ELF-1 (cell line): ENCODE measurements around the gene TMEM144.
"Not testable (repeated sequence)": the region's sequence is repeated elsewhere in the genome, so short reads cannot be mapped to it uniquely, and the experiment has no call there.

ENCODE experiments used
- DNase-seq: peaks from one replicate; pipeline ENCODE4 v3.0.0-alpha.2; 2016; ENCODE audit warnings: low read depth, low spot score

TMEM144 gene

DNA sequence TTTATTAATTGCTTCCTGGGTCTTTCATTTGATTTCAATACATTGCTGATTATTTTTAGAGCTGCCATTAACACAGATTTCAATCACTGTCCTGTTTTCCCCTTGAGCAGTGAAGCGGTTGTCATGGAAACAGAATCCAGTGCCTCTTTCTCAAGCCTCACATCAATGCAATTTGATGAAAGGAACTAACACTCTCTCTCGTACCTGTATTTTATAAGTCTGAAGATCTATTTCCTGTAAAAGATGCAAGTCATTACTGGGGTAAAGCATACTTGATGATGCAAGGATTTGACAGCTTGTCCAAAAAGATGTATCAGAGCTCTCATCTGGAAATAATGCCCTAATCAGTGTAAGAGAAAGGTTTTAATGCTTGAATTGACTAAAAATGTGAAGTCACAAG lies 19.6 kb upstream of the TMEM144 start:
- DNase-seq: no peak

DNA sequence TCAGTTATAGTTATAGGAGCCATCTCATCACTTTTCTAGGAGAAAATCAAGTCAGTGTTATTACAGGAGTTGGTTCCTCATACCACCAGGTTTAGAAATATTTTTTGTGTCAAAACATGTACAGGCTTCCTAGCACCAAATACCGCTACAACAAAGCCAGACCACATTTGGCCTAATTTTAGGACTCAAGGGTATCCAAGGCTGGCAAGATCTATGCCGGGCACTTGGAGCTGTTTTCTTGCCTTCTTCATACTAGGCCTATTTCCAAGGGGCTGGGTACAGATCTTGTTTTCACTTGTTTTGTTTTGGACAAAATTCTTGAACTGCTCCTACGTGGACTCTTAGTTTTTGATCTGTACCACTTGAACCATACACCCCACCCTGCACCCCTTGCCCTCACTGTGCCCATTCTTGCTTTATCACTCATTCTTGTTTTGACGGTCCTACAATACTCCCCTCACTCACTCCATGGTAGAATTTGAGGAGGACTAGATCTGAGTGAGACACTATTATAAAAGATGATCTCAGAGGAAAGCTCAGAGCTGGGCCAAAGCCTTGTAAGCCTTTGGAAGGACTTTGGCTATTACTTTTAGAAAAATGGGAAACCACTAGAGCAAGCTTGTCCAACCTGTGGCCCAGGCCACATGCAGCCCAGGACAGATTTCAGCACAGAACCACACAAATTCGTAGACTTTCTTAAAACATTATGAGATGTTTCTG lies 17.7 kb upstream of the TMEM144 start:
- no peak for DNase-seq

DNA sequence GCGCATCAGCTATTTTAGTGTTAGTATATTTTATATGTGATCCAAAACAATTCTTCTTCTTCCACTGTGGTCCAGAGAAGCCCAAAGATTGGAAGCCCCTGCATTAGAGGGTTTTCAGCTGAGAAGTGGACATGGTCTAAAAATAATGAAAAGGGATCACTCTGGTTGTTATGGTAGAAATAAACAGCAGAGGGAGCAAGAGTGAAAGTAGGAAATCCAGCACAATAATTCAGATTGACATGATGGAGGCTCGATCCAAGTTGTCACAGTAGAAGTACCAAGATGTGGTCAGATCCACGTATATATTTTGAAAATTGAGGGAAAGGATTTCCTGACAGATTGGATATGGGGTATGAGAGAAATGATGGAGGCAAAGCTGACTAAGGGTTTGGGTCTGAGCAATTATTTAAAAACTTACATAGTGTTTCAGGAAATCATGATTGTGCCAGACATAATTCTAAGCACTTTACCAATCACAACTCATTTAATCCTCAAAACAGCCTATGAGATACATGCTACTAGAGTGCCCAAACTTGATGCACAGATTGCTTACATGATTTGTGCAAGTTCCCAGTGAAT lies 17.0 kb upstream of the TMEM144 start:
- no peak for DNase-seq

DNA sequence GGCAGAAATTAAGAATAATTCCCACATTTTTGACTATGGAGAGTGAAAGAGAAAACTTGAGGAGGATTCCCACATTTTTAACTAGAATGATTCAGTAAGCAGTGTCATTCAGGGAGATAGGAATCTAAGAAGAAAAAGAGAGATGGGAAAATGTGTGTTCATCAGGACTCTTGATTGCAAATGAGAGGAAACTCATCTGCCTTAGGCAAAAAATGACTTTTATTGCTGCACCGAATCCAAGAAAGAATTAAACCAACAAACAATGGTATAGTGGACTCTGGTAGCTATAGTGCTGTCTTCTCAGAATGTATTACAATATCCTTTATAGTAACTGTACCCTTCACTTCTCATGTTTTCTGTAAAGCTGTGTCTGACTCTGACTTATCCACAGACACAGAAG lies 15.0 kb upstream of the TMEM144 start:
- no peak for DNase-seq

DNA sequence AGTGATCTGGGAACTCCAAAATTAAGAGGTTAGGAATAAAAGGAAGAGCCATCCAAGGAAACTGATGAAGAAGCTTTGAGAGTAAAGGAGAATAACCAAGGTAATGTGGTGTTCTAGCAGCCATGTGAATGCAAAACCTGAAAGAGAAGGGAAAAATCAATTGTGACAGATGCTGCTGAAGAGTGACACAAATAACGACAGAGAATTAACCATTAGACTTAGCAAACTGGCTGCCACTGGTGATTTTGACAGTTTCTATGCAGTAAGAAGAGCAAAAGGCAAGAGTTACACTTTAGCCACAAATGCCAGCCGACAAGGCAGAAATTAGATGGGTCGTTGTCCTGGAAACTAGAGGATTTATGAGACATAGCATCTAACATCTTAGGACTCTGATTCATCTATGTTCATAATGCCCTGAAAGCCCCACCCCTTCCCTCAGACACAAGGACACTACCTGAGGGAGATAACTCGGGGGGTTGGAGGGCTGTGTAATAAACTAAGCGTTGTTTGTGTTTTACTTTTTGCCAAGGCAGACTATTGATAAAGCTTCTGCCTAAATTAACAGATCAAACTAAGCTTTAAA lies 13.0 kb upstream of the TMEM144 start:
- no peak for DNase-seq

DNA sequence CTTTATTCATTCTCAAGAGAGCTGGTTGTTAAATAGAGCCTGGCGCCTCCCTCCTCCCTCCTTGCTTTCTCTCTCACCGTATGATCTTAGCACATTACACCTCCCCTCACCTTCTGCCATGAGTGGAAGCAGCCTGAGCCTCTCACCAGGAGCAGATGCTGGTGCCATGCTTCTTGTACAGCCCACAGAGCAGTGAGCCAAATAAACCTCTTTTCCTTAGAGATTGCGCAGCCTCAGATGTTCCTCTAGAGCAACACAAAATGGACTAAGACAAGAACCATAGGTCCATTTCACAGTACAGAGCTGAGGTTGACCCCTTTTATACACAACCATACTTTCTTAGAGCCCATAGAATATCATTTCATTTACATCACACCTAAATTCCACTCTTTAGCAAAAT lies 10.1 kb upstream of the TMEM144 start:
- DNase-seq: no peak

DNA sequence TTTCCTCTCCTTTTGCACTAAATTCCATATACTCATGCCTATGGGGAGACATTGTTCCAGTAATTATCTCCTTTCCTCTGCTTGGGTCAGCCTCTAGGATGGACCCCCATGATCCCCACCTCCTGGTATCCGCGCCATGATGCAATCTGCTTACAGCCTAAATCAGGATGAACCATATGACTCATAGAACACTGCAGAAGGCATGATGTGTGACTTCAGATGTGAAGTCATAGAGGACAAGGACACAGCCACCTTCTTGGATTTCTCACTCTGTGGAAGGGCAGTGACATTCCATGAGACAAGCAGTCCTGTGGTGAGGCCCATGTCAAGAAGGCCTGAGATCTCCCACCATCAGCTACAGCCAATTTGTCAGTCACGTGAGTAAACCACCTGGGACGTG lies 9.0 kb upstream of the TMEM144 start:
- DNase-seq: no peak

DNA sequence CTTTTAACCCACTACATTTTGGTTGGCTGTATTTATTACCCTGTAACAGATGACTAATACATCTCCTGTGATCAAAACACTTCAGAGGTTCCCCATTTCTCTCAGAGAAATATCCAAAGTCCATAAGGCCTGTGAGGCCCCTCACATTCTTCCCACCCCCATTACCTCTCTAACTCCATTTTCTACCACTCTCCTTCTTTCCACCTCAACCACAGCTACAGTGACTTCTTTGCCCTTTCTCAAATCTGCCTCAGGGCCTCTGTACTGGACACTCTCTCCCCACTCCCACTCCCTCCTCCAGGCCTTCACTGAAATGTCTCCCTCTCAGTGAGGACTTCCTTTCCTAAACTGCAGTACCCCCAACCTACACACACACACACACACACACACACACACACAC lies 8.4 kb upstream of the TMEM144 start:
- DNase-seq: no peak

DNA sequence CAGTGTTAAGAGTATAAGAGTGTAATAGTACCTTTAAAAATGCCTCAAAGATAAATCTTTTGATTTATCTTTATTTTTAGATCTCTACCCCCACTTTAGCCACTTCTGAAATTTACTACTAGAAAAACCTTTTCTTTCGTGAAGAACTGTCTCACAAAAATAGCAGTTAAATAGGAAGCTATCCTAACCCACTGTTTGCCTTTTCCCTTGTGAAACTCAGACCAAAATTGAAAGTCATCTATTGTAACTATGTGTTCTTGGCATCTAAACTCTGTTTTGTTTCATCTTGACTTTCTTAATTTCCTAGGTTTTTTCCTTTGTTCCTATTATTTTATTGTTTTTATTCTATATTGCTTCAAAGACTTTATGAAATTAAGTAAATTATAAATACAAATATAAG lies 7.8 kb upstream of the TMEM144 start:
- DNase-seq: no peak

DNA sequence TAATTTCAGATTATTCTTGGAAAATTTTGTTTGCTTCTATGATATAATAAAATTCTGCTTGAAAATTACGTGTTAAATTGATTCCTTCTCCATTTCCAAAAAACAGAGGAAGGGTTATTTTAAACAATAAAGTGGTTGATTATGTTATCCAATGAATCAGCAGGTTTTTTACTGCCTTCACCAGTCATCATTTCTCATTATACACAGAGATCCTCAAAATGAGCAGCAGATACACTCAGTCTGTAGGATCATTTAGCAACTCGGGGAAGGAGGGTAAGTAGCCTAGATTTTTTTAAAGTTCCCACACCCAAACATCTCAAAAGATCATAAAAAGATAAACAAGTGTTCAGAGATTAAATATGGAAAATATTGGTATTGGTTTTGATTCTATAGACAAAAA lies 6.8 kb upstream of the TMEM144 start:
- DNase-seq: no peak

DNA sequence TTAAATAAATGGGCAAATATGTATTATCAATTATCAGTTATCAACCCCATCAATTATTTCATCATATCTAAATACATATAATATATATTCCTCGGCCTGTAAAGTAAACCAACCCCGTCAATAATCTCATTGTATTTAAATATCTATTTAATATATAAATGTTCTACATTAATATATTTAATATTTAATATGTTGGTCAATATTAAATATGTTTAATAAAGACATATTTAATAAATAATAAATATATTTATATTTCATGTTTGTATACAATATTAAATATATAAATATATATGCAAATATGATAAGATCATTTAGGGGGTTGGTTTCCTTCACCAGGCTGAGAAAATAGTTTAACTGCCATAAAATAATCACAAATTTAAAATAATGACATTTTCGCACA lies 6.4 kb upstream of the TMEM144 start:
- DNase-seq: no peak

DNA sequence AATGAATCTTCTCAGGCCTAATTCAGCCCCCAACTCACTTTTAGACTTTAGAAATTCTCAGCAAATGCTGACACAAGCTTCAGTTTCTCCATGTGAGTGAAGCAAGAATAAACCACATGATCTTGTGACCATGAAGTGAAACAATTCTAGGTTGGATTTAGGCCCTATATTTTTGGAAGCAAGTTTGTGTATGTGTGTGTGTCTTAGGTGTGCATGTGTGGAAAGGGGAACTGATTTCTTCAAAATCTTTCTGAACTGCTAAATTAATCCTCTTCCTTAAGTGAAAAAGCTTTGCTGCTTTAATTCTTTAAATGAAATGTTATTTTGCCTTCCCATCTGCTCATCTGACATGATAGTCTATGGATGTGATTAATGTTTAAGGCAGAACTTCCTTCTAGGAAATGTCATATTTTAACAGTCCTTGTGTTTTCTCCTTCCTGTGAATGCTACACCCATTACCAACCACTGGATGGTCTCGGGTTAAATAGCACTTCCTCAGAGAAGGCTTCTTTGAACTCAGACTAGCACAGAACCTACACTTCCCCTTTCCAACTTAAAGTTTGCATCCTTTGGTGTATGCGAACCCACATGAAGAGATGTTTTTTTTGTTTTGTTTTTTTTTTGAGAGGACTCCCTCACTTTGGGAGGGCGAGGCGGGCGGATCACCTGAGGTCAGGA lies 1.2 kb upstream of the TMEM144 start:
- DNase-seq: peak; percentile 2

DNA sequence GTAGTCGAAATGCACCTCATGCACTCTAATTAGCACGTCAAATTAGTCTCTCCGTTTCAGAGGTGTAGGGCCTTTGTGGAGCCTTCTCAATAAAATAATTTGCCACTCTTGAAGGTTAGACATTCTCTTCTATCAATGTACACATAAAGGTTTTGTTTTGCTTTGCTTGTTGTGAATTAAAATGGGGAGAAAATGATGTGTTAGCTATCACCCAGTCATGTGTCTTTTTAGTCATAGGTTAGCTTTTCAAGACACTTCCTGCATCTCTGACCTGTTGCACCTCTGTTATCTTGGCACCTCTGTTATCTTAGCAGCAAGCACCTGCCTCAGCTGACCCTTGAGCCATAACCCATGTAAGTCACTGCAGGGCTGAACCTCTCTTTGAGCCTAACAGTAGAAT lies 936 bp downstream of the TMEM144 start:
- no peak for DNase-seq

DNA sequence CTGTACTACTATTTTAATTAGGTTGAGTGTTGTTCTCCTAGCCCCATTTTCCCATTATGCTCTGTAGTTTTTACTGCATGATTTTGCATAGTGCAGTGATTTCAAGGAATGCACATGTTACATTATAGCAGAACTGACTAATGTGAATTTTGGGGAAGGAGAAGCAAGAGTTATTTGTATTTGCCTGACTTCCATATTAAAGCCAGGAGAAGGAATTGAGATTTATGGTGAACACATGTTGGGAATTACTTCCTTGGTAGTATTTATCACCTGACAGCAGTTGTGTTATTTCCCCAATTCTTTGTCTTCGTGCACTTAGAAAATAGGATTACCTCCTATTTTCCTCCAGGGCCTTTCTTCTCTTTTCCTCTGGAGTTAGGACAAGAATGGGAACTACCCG lies 3.2 kb downstream of the TMEM144 start:
- DNase-seq: no peak

DNA sequence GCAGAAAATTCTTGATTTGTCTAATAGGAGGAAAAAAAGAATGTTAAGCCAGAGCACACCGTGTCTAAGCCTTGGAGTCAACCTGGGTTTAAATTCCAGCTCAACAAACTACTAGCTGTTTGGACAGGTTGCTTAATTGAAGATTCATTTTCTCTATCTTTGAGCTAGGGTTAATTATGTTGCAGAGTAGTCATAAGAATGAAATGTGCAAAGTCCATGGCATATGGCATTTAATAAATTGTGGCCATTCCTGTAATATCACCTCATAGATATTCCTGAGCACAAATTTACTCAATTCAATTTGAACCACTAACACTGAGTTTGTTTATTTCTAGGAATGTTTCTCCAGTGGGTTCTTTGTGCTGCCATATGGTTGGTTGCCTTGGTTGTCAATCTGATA lies 4.6 kb downstream of the TMEM144 start:
- no peak for DNase-seq

DNA sequence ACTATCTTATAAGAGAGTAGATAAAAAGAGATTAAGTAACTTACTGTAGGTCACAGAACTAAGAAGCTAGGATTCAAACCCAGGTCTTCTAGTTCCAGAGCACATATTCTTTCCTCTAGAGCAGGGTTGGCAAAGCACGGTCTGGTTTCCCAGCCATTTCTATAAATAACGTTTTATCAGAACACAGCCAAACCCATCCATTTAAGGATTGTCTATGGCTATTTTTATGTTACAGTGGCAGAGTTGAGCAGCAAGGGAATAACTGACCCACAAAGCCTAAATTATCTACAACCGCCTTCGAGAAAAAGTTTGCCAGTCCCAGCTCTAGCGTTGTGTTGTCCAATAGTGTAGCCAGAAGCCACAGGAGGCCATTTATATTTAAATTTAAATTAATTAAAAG lies 7.5 kb downstream of the TMEM144 start:
- no peak for DNase-seq

DNA sequence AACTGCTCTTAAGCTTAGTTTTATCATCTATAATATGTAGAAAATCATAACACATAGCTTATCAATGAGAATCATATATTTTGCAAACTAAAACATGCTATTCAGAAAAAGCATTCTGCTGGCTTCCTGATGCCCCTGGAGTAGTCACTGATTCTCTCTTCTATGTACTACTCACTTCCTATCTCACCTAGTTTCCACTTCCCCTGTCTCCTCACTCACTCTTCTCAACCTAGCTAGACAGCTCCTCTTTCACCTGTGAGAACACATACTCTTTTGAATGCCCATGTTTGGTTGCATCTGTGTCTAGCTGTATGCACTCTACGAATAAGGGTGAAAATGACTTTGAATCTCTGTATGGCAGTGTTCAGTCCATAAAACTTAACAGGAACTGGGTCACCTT lies 9.3 kb downstream of the TMEM144 start:
- DNase-seq: no peak

DNA sequence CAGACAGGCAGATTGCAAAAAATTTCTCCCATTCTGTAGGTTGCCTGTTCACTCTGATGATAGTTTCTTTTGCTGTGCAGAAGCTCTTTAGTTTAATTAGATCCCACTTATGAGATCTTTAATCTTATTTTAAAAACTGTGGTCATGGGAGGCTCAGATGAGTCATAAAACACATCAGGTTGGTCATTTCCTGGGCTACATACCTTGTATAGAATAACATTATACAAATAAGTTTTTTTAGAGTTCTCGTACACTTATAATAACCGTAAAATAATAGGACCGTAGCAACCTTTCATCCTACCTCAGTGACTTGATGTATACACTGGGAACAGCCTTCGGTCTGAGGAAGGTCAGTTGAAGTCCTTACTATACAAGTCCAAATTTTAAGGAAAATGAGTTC lies 14.0 kb downstream of the TMEM144 start:
- DNase-seq: not testable (repeated sequence)

DNA sequence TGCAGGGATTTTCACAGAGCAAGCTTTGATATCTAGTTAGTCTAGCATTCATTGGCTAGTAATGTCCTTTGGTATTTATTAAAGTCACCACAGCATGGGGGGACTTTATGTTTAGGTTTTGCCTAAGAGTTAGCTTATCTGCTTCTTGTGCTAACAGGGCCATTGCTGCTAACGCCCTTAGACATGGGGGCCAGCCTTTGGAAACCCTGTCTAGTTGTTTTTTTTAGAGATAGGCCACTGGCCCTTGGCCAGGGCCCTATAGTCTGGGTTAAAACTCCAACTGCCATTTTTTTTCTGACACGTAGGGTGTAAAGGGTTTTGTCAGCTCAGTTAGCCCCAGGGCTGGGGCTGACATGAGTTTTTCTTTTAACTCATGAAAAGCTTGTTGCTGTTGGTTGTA lies 14.7 kb downstream of the TMEM144 start:
- not testable (repeated sequence) for DNase-seq

DNA sequence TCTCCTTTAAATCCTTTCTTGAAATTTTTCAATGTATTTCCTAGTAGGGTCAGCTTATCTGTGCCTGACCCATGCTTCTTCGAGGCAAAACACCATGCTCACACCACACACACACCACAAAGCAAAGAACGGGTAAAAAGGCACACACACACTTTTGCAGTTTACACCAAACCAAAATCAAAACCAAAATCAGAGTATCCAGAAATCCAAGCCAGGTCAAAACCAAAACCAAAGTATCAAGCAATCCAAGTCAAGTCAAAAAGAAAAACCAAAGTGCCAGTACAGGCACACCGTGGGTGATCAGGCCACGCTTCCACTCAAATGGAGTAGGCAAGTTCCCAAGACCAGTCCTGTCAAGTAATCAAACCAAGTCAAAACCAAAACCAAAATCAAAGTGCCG lies 17.6 kb downstream of the TMEM144 start:
- not testable (repeated sequence) for DNase-seq

DNA sequence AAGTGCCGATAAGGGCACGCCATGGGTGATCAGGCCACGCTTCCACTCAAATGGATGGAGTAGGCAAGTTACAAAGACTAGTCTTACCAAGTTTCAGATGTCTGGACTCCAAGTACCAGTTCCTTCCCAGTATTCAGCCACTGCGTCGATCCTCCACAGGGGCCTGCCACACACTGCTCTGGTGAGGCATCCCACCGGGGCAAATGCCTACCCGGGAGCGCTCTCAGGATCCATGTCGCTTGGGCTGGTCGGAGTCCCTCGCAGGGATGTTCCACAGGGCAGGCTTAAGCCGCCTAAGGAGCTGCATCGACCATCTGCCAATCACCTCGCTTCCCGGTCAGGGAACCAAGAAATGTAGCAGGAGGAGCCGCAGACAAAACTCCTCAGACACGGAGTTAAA lies 18.1 kb downstream of the TMEM144 start:
- not testable (repeated sequence) for DNase-seq

DNA sequence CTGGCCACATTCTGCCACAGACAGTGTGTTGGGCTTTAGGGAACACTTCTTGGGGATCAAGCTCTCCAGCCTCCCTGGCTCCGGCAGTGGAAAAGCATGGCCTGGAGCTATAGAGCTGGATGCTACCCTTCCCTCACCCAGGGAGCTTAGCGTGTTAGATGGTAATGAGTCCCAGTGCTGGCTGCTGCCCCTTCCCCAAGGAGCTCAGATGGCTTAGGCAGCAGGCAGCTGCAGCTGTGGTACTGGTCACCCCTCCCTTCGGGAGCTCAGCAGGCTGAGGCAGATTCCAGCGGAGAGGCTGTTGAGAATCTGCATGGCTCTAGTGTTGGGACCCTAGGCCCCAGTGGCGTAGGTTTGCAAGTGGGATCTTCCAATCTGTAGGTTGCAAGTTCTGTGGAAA lies 19.5 kb downstream of the TMEM144 start:
- peak; percentile 63 for DNase-seq

DNA sequence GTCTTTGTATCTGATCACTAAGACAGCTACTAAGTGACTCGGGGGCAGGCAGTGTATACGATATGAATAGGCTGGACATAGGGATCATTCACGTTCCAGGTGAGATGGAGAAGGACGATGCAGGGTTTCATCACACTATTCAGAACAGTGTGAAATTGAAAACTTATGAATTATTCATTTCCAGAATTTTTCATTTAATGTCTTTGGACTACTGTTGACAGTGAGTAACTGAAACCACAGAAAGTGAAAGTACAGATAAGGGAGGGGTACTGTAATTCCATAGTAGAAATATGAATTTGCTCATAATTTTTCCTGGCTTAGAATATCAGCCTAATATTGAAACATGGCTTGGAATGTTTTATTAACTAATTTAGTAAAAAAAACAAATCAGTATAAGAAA lies 24.4 kb downstream of the TMEM144 start:
- DNase-seq: no peak
